ENCODE data around the gene SF3B3.

SF3B3 gene

GRCh38 chr16:70480127-70481105 is 43.2 kb upstream of the SF3B3 start:
- no peak overlapping the region for H3K4me3 ChIP-seq (ENCODE audit: control insufficient read depth, low read depth, low read length)
- TF ChIP-seq CTCF (IDR thresholded peaks at IDR 0.05; ENCODE audit: control insufficient read depth, insufficient read depth, low read depth, low read length, missing control alignments) = no peak
- no peak for DNase-seq (ENCODE audit: low read depth)

GRCh38 chr16:70481929-70482536 is 41.6 kb upstream of the SF3B3 start:
- DNase-seq (ENCODE audit: low read depth) = peak; percentile 50
- TF ChIP-seq CTCF (IDR thresholded peaks at IDR 0.05; ENCODE audit: control insufficient read depth, insufficient read depth, low read depth, low read length, missing control alignments) = no peak
- no peak overlapping the region for H3K4me3 ChIP-seq (ENCODE audit: control insufficient read depth, low read depth, low read length)

- no peak for TF ChIP-seq CTCF (IDR thresholded peaks at IDR 0.05; ENCODE audit: control insufficient read depth, insufficient read depth, low read depth, low read length, missing control alignments)
- DNase-seq (ENCODE audit: low read depth) = no peak
Measured at GRCh38 chr16:70482624-70483023, 41.0 kb upstream of the SF3B3 start.

GRCh38 chr16:70483426-70483825 is 40.2 kb upstream of the SF3B3 start:
- DNase-seq (ENCODE audit: low read depth) = no peak
- no peak for TF ChIP-seq CTCF (IDR thresholded peaks at IDR 0.05; ENCODE audit: control insufficient read depth, insufficient read depth, low read depth, low read length, missing control alignments)
- no peak overlapping the region for H3K4me3 ChIP-seq (ENCODE audit: control insufficient read depth, low read depth, low read length)

More at GRCh38 chr16:70482624-70483023, 41.0 kb upstream of the SF3B3 start:
- no peak overlapping the region for H3K4me3 ChIP-seq (ENCODE audit: control insufficient read depth, low read depth, low read length)

GRCh38 chr16:70484867-70485266 is 38.7 kb upstream of the SF3B3 start:
- no peak overlapping the region for H3K4me3 ChIP-seq (ENCODE audit: control insufficient read depth, low read depth, low read length)
- no peak for TF ChIP-seq CTCF (IDR thresholded peaks at IDR 0.05; ENCODE audit: control insufficient read depth, insufficient read depth, low read depth, low read length, missing control alignments)
- no peak for DNase-seq (ENCODE audit: low read depth)

GRCh38 chr16:70490261-70490660 is 33.4 kb upstream of the SF3B3 start:
- TF ChIP-seq CTCF (IDR thresholded peaks at IDR 0.05; ENCODE audit: control insufficient read depth, insufficient read depth, low read depth, low read length, missing control alignments) = no peak
- no peak overlapping the region for H3K4me3 ChIP-seq (ENCODE audit: control insufficient read depth, low read depth, low read length)
- DNase-seq (ENCODE audit: low read depth) = no peak
